ENCODE measurements around the gene TRIM38. TPM values are rescaled to one million over a fixed set of nuclear protein-coding genes. Genes with fewer than 3 reads are reported as not detected.

Gene TRIM38, protein sequence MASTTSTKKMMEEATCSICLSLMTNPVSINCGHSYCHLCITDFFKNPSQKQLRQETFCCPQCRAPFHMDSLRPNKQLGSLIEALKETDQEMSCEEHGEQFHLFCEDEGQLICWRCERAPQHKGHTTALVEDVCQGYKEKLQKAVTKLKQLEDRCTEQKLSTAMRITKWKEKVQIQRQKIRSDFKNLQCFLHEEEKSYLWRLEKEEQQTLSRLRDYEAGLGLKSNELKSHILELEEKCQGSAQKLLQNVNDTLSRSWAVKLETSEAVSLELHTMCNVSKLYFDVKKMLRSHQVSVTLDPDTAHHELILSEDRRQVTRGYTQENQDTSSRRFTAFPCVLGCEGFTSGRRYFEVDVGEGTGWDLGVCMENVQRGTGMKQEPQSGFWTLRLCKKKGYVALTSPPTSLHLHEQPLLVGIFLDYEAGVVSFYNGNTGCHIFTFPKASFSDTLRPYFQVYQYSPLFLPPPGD
- total RNA-seq, result 4.3 TPM

DNA sequence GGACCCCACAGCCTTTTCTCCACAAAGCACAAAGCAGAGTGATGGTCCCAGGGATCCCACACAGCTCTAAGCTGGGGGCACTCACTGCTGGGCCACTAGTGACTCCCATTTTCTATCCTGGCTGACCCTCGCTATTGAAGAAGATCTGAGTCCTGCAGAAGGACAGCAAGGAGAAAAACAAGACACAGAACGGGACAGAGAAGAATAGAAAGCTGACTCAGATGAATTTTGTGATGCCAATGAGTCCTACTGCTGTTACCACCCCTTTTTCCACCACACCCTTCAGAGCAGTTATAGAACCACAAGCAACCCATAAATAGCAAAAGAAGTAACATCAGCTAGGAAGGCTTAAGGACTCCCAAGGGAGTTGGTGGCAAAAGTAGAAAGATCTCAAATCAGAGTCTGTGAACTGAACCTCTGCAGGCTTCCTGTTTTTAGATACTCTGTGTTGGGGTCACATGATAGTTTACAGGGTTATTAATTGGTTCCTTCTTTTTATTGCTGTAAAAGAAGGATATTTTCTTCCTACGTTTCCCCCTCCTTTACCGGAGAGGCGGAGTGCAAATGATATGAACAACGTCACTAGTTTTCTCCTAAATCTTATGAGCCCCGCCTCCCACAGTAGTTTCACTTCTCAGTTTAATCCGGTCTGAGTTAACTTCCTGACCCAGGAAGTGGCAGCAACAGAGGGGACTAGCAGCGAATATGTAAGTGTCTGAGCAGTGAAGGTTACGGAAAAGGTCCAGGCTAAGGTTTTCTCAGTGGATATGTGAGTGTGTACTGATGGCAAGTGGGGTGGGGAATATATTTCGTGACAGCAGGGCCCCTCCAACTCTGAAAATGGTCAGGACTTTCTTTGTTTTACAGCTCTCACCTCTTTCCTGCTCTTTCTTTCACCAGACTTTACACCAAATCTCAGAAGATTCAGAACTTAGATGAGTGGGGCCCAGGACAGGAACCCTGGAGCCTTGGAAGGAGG, at the start of gene TRIM38:
TRIM38 (plus strand) TSS at position 654 of the 979 bp plus-strand sequence. CDS start 3,721 bp downstream, outside the sequence.
- DNase-seq (ENCODE audit: low spot score) (peak; percentile 77), ATAC-seq (peak; percentile 92)

DNA sequence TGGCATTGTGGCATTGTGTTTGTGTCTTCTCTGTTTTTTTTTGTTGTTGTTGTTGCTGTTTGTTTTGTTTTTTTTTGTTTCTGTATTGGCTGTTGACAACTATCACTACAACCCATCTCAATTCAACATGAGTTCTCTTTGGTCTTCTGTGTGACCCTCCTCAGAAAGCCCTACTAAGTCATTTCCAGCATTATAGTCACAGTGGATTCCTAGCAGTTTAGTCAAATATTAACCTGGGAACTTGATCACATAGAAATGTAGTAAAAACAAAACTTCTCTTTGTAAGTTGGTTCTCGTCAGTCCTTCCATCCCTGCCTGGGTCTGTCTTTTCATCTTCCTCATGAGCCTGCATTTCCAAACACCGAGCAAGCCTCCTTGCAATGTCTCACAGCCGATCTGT, 48.9 kb upstream of the TRIM38 start:
- DNase-seq (ENCODE audit: low spot score), result no peak

DNA sequence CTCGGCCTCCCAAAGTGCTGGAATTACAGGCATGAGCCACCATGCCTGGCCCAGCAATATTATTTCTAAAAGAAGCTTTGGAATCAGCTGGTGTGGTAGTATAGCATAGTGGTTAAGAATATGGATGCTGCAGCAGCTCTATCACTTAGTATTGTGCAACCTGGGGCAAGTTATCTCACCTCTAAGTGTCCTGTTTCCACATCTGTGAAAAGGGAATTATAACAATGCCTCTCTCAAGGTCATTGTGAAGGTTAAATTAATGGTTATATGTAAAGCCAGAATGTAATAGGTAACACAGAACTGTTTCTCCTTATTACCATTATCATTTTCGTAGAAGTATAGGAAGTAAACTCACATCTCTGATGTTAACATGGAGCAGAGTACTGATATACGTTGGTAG, 46.3 kb upstream of the TRIM38 start:
- no peak for DNase-seq (ENCODE audit: low spot score)
- ATAC-seq, result no peak

More for the DNA sequence above, 48.9 kb upstream of the TRIM38 start:
- no peak for ATAC-seq

DNA sequence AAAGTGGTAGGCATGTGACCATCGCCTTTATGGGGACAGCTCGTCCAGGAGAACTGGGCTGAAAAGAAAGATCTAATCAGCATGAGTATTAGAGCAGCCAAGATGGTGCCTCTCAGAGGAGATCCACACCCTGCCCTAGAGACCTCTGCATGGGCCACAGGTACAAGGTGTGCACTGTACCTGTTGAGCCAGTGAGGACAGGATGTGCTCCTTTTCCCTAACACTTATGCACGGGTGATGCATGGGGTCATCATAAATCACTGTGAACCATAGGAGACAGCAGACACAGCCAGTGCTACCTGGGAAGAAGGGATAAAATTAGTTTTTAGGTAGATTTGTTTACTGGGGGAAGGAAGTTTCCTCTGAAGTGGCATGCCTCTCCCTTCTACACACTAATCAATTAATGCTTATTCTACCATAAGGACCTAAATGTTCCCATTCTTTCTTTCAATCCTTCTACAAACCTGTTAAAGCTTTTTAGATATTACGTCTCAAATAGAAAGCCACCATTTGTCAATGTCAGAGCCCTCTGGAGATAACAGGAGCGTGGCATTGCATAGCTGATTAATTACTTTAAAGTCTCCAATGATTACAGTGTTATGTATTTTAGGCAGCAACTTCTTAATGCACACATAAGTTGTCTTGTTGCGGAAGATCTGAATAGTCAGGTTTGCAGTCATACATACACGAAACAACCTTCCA, 45.7 kb upstream of the TRIM38 start:
- no peak for DNase-seq (ENCODE audit: low spot score)

DNA sequence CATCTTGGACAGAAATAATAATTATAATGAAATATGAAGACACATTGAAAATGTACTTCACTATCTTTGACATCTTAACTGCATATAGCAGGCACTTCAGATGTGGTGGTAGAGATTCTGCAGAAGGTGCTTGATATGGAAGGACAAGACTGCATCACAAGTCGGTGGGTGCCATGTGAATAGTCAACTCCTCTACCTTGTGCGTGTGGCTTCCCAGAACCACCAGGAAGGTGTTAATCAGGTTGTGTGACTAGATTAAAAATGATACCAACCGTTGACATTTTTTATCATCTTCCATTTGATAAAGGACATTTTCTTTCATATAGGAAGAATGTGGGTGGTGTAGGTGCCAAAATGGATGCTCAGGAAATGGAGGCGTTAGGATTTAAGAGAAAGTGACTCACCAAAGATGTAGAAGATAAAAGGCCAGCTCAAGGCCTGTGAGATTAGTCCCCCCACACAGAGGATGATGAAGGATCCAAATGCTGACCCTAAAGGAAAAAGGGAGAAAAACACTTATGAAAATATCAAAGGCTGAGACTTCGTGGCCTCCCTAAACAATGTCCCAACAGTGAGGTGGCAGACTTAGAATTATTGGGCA, 44.4 kb upstream of the TRIM38 start:
- ATAC-seq, result no peak

More for the DNA sequence above, 45.7 kb upstream of the TRIM38 start:
- ATAC-seq, result no peak

DNA sequence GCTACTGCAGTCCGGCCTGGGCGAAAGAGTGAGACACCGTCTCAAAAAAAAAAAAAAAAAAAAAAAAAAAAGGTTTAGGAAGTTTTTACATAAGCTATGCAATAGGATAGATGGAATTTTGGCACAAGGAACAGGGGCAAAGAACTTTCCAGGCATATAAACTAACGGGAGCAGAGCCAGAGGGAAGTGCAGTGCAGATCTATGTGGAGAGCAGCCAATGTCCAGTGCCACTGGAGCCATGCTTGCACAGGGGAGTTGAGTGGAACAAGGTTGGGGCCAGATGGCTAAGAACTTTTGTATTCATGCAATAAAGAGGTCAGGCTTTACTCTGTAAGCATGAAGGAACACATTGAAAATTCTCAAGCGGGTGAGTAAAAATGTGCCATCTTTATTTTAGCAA, 42.9 kb upstream of the TRIM38 start:
- DNase-seq (ENCODE audit: low spot score), result peak; percentile 85
- peak; percentile 96 for ATAC-seq

More for the DNA sequence above, 44.4 kb upstream of the TRIM38 start:
- DNase-seq (ENCODE audit: low spot score), result no peak

DNA sequence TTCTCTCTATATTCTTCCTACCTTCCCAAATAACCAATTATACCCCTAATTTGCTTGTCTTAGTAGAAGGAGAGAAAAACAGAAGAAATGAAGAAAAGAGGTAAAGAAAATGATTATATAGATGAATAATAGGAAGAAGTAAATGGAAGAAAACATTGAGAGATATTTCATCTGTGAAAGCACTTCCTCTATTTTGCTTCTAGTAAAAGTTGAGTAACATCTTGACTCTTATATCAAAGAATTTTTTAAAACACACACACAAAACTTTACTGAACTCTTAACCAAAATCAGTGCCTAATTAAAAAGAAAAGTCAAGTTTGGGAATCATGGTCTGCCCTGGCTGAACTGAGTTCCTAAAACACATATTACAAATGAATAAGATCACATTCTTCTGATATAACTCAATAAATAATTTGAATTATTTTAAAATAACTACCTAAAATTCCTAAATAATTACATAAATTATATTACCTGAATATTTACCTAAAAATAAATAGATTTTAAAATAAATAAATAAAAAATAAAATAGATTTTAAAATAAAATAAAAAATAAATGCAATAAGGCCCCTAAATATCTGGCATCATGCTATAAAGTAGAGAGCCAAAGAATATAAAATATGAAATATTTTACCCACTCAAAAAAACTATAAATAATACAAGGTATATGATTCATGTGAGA, 40.9 kb upstream of the TRIM38 start:
- DNase-seq (ENCODE audit: low spot score), result no peak
- ATAC-seq, result no peak

DNA sequence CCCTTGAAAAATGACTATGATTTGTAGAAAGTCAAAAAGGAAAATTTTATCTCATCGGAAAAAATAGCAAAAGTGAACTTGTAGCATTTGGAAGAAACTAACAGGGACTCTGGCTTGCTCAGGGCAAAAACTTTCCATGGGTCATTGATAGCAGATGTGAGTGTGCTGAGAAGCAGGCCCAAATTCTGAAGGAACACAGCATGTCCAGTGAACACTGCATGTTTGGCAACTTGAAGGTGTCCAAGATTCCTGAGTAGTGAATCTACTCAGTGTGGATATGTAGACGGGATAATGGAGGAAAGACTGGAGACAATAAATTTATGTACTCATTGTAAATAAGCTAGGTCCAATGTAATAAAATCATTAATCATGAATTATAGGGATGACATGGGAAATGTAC, 40.3 kb upstream of the TRIM38 start:
- ATAC-seq (no peak), DNase-seq (ENCODE audit: low spot score) (no peak)

DNA sequence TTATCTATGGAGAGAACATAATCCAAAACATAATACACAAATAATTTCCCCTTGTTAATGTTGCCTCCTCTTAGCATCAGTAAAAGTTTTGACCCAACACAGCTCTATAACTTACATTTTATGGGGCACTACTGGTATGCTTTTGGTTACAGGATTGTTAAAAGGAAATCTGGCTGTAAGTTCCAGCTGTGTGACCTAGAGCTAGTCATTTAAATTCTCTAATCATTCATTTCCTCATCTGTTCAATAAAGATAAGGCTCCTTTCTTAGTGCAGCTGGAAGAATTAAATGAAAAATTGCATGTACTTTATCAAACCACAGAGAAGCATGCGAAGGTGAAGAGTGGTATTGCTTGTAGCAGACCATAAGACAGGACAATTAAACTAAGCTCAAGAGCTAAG, 36.7 kb upstream of the TRIM38 start:
- no peak for DNase-seq (ENCODE audit: low spot score)
- ATAC-seq, result no peak

DNA sequence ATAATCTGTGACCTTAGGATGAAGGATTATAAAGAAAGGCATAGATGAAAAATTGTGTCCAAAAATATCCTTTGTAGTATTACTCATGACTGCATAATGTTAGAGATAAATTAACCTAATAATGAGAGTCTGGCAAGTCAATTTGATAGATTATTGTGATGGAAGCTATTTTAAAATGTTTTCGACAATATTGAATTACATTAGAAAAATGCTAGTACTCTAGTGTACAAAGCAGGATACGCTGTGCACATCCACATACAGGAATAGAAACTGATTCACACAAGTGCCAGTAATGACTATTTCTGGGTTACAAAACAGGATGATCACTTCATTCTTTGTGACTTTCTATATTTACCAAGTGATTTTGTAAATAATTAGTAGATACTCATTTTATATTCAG, 35.4 kb upstream of the TRIM38 start:
- no peak for ATAC-seq
- DNase-seq (ENCODE audit: low spot score), result no peak

DNA sequence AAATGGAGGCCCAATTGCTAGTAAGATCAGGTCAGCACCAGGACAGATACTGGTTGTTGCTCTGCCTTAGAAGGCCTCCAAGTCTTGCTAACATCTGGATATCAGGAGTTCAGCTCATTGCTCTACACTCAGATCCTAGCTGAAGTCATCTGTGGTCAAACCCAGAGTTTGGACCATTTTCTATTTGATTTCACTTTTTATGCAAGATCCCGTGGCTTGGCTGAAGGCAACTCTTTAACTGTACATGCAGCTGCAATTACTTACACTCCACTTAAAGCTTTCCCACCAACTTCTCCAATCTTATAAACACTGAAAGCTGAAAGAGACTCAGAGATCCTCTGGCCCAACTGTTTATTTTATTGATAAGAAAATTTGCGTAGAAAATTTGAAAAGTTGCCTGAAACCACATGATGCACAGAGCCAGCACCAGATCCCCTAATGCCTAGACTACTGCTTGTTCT, 34.8 kb upstream of the TRIM38 start:
- no peak for DNase-seq (ENCODE audit: low spot score)
- peak; percentile 31 for ATAC-seq

DNA sequence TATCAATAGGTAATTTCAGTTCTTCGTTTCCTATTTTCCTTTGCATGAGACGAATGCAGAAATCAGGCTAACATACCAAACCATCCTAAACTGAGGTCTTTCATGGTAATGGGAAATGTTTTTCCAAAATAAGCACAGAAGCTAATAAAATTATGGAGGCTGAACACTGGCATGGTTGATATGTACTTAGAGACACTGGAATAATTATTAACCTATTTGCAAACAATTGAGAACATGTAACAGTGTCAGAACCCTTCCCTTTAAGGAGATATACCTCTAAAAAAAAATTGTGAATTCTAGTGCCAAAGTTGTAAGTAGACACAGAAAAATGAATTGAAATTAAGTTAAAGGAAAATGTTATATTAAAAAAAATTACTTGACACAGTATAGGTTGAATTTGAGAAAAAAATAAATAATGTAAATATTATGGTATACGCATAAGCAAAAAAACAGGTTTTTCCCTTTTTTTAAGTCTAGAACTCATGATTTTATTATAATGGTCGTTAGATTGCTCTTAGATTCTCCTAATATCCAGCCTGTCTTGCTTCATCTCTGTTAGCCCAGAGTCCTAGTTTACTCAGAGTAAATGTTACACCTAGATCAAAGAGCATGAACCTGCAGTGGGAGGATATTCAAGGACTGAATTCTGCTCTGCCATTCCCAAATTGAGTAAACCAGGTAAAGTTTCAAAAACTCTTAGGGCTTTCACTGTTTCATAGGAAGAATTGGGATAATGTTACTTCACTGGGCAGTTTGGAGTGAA, 33.9 kb upstream of the TRIM38 start:
- DNase-seq (ENCODE audit: low spot score) (no peak), ATAC-seq (peak; percentile 61)

DNA sequence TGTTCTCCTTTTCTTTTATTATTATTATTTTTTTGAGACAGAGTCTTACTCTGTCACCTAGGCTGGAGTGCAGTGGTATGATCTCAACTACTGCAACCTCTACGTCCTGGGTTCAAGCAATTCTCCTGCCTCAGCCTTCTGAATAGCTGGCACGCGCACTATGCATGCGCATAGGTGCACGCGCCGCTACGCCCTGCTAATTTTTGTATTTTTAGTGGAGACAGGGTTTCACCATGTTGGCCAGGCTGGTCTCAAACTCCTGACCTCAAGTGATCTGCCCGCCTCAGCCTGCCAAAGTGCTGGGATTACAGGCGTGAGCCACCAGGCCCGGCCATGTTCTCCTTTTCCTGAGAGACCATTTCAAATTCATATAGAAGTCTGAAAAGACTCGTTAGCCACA, 32.8 kb upstream of the TRIM38 start:
- peak; percentile 69 for DNase-seq (ENCODE audit: low spot score)
- ATAC-seq, result peak; percentile 37

DNA sequence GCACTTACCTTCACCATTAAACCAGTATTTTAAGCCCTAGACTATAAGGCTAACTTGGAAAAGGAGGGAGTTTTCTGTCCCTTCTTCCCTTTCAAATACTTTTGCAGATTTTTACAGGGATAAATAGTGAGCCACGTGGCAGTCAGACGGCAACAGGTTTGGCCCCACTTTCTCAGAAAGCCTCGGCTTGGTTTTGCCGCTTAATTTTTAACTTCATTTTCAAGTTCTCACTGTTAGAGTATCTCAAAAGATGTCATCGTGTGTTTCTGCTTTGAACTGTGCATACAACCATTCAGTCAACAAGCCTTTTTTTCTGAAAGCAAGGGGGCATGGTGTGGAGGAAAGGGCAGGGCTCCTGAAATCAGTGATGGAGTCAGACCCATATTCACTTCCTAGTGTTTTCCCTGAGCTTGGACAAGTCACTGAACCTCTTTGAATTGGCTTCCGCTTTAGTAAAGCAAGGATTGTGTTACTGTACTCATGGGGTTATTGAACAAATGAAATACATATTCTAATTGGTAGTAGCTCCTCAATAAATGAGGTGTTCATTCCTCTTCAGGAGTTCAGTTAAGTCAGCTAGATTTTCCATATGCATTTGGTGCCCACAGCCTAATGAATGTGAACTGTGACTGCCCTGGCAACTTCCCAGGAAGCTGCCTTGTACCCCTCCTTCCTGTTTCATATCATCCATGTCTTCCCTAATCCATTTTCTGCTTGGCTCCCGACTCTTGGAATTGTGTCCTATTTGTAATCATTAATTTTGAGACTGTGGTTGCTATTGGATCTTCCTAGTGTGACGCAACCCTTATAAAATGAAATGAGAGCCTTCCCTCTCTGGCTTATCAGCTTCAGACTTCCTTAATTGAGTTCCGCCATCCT, 31.8 kb upstream of the TRIM38 start, which contains the start of gene SLC17A2:
SLC17A2 (minus strand) TSS at position 160 of the 879 bp plus-strand sequence. CDS start 4,895 bp downstream, outside the sequence.
- ATAC-seq (peak; percentile 66), DNase-seq (ENCODE audit: low spot score) (peak; percentile 63)

DNA sequence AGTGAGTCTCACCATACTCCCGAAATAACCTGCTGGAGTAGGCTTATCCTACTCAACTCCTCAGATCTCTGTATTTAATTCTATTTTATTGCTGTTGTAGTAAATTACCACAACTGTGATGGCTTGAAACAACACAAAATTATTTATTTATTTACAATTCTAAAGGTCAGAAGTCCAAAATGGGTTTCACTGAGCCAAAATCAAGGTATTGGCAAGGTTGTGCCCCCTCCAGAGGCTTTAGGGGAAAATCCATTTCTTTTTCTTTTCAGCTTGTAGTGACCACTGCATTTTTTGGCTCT, 31.2 kb upstream of the TRIM38 start:
- peak; percentile 5 for ATAC-seq
- no peak for DNase-seq (ENCODE audit: low spot score)

DNA sequence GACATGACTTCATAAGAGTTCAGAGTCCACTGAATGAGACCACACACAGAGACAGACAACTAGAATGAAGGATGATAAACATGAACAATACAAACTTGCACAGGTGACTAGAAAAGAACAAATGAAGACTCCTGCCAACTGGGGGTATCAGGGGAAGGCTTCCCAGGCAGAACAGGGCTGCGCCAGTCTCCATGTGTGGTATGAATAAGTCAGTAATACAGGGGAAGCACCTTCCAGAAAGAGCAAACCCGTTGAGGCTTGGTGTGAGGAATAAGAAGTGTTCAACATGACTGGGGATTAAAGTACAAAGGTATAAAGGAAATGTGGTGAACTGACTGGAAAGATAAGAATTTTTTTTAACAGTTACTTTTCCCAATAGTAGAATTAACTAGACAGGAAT, 28.4 kb upstream of the TRIM38 start:
- no peak for ATAC-seq

DNA sequence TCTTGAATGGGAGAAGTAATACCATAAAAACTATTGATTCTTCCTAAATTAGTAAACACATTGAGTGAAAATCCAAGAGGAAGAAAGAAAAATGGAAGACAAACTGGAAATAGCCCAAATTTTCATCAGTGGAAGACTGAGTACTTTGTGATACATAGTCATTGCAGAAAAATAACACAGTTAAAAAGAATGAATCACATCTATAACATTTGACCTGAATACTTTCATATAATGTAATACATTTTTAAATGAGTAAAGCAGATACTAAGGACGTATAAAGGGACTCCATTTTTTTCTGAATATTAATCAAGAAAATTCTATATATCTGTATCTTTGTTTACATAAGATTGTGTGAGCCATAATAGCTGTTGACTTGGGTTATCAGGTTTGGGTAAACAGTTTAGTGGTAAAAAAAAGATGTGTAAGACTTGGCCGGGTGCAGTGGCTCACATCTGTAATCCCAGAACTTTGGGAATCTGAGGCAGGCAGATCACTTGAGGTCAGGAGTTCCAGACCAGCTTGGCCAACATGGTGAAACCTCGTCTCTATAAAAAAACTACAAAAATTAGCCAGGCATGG, 27.8 kb upstream of the TRIM38 start:
- DNase-seq (ENCODE audit: low spot score), result no peak

More for the DNA sequence above, 28.4 kb upstream of the TRIM38 start:
- no peak for DNase-seq (ENCODE audit: low spot score)

DNA sequence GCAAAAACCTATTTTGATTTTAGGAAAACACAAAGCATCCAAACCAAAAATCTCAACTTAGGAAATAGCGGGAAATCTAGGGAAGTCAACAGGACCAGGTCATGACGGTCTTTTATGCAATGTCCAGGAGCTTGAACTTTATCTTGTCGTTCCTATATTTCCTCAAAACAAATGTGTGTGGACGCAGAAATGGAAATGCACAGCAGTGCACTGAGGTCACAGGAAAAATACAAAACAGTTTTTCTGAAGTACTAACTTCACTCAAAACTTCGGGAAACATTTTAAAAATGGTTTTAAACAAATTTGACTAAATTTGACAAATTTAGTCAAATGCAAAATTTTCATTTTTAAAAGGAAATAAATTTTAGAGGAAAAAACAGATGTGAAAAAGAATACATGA, 26.6 kb upstream of the TRIM38 start:
- ATAC-seq (no peak), DNase-seq (ENCODE audit: low spot score) (no peak)

More for the DNA sequence above, 27.8 kb upstream of the TRIM38 start:
- ATAC-seq, result no peak

Data from left lobe of liver (tissue), 2 donors.